Stimulated activated naive CD8-positive, alpha-beta T cell treated with anti-CD3 and anti-CD28 coated beads, Interleukin-15, amount 100 ng/mL, for 72 hours (primary cell): ENCODE results near the gene KIRREL3.

Source experiments
- ATAC-seq: fragments of 150-1000 bp; cut with Tn5 transposase; 2 replicates; pipeline ENCODE4 v1.10.0; 2021; ENCODE audit warnings: mild to moderate bottlenecking, moderate library complexity
- DNase-seq, 2 donors: peaks; one replicate each; pipeline ENCODE4 v3.0.0; 2021 to 2022
- H3K27ac Mint-ChIP-seq, 2 donors: one replicate each; pipeline ENCODE4 v1.8.0; 2022; ENCODE audit warnings: mild to moderate bottlenecking in 2 of 2, mixed read lengths in 2 of 2, moderate library complexity in 2 of 2
- H3K27me3 Mint-ChIP-seq: one replicate; pipeline ENCODE4 v1.8.0; 2022; ENCODE audit warnings: mixed read lengths
- H3K4me1 Mint-ChIP-seq: one replicate; pipeline ENCODE4 v1.8.0; 2022; ENCODE audit warnings: mild to moderate bottlenecking, mixed read lengths
- H3K4me3 Mint-ChIP-seq, 2 donors: one replicate each; pipeline ENCODE4 v1.8.0; 2022; ENCODE audit warnings: mild to moderate bottlenecking in 2 of 2, mixed read lengths in 2 of 2, moderate library complexity in 1 of 2
- H3K9me3 Mint-ChIP-seq, 2 donors: one replicate each; pipeline ENCODE4 v1.8.0; 2022; ENCODE audit warnings: mixed read lengths in 2 of 2

KIRREL3 gene

GRCh38 chr11:126829716-126830115 lies 170.9 kb downstream of the KIRREL3 start:
- no peak overlapping the region for H3K27ac Mint-ChIP-seq
- no peaks in the 10 kb centered on the region for H3K9me3 Mint-ChIP-seq
- no peaks in the 10 kb centered on the region for H3K4me1 Mint-ChIP-seq

DNA sequence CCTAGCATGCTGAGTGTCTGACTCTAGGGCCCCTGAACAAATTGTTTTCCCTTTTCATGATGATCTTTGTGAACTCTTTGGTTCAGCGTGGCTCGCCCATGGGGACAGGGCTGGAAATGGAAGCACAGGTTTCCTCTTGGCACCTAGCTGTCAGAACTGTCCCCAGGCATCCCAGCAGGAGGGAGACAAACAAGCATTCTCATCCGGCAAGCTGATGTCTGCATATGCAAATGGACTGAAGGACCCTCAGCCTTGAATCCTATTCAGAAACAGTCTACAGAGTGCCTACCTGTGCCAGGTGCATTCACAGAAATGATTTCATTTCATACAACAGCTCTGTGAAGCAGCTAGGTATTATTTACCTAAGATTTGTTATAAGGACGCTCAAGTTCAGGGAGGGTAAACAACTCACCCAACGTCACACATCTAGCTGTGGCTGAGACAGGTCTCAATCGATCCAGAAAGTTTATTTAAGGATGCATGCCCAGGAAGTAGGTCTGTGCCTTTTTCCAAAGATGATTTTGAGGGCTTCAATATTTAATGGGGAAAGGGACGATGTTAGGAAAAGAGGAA lies 176.4 kb downstream of the KIRREL3 start:
- no peaks in the 10 kb centered on the region for H3K9me3 Mint-ChIP-seq
- H3K27me3 Mint-ChIP-seq: peaks cover 23% of the 10 kb centered on the region
- no peak overlapping the region for H3K4me3 Mint-ChIP-seq
- H3K4me1 Mint-ChIP-seq: no peaks in the 10 kb centered on the region
- no peak overlapping the region for H3K27ac Mint-ChIP-seq
- no peak for ATAC-seq
- no peak for DNase-seq

More at GRCh38 chr11:126829716-126830115, 170.9 kb downstream of the KIRREL3 start:
- DNase-seq: no peak
- no peak overlapping the region for H3K4me3 Mint-ChIP-seq
- H3K27me3 Mint-ChIP-seq: no peaks in the 10 kb centered on the region
- ATAC-seq: no peak

DNA sequence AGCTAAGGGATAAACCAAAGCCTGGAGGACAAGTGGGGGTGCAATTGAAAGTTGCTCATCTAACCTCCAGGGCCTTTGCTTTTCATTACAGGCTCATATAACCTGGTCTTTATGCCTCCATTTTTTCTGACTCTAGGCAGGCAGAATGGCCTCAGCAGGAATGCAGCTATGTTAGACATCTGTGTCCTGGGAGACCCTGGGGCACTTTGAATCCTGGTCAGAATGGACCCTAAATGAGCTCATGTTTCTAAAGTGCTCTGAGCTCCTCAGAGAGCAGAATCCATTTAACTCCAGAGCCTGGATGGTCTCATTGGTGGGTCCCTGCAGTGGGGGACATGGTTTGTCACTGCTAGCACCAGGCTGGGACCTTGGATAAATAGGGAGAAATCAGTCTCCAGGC lies 177.3 kb downstream of the KIRREL3 start:
- Mint-ChIP-seq H3K4me3 (no peak overlapping the region), H3K9me3 (no peaks in the 10 kb centered on the region), H3K27ac (no peak overlapping the region), H3K27me3 (peaks cover 23% of the 10 kb centered on the region), H3K4me1 (no peaks in the 10 kb centered on the region)
- DNase-seq: no peak
- no peak for ATAC-seq

DNA sequence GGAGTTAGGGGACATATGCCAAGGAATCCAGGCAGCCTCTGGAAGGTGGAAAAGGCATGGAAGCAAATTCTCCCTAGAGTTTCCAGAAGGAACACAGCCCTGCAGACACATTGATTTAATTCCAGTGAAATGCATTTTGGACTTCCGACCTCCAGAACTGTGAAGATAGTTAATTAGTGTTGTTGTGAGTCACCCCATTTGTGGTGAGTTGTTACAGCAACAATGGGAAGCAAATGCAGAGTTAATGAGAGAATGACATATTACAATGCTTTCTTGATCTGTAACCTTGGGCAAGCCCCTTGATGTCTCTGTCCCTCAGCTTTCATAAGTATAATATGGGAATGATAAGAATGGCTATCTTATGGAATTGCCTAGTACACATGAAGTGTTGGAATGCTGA lies 178.7 kb downstream of the KIRREL3 start:
- Mint-ChIP-seq H3K4me1 (no peaks in the 10 kb centered on the region), H3K9me3 (no peaks in the 10 kb centered on the region), H3K4me3 (no peak overlapping the region), H3K27me3 (peaks cover 27% of the 10 kb centered on the region), H3K27ac (no peak overlapping the region)
- ATAC-seq (no peak), DNase-seq (no peak)

- DNase-seq (no peak), ATAC-seq (no peak)
- Mint-ChIP-seq H3K27ac (no peak overlapping the region), H3K27me3 (peaks cover 35% of the 10 kb centered on the region), H3K4me3 (no peak overlapping the region), H3K9me3 (no peaks in the 10 kb centered on the region), H3K4me1 (no peaks in the 10 kb centered on the region)
Observed at GRCh38 chr11:126819194-126819593, 181.4 kb downstream of the KIRREL3 start.

DNA sequence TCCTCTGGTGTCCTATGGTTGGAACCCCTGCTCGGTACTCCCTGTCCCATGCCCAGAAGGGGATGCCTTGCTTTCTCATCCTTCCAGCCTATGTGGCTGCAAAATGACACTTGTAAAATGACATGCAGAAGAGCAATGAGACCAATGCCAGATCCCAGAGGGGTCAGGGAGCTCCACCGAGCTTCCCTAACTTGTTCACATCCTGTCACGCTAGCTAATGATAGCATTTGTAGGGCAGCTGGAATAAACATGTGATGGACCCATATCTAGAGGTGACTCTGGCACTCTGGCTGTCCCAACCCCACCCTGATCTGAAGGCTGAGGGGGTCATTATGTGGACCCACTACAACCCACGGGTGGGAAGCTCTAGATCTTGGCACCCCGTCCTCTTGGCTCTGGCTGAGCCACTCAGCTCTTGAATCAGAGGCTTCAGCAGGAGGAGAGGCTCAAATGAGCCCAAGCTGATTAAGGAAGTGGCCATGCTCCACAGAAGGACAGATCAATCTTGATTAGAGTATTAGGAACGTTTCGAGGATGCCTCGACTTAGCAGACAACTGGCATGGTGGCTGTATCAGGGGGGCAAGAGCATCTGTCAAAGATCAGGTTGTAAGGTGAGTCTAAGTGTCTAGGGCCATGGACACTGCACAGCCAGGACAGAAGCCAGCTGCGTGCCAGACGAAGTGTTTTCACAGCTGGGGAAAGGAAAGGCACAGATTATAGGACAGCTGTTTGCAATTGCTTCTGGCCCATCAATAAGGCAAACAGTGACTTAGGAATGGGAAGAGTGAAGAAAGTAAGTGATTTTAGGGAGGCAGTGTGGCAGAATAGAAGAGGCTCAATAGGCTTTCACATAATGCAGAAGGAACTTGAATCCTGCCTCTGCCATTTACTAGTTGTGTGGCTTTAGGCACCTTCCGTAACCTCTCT lies 182.8 kb downstream of the KIRREL3 start:
- no peak for ATAC-seq
- H3K9me3 Mint-ChIP-seq: no peaks in the 10 kb centered on the region

GRCh38 chr11:126817096-126817495 lies 183.5 kb downstream of the KIRREL3 start:
- Mint-ChIP-seq H3K27me3 (peaks cover 31% of the 10 kb centered on the region), H3K4me1 (no peaks in the 10 kb centered on the region), H3K9me3 (no peaks in the 10 kb centered on the region), H3K4me3 (no peak overlapping the region), H3K27ac (no peak overlapping the region)
- DNase-seq (no peak), ATAC-seq (no peak)

More for the DNA sequence above, 182.8 kb downstream of the KIRREL3 start:
- no peaks in the 10 kb centered on the region for H3K4me1 Mint-ChIP-seq
- peaks cover 28% of the 10 kb centered on the region for H3K27me3 Mint-ChIP-seq
- H3K27ac Mint-ChIP-seq: no peak overlapping the region
- H3K4me3 Mint-ChIP-seq: no peak overlapping the region
- DNase-seq: no peak

- H3K4me3 Mint-ChIP-seq: no peak overlapping the region
- H3K27ac Mint-ChIP-seq: no peak overlapping the region
- H3K4me1 Mint-ChIP-seq: no peaks in the 10 kb centered on the region
- H3K9me3 Mint-ChIP-seq: no peaks in the 10 kb centered on the region
- no peak for DNase-seq
- no peak for ATAC-seq
- H3K27me3 Mint-ChIP-seq: peaks cover 31% of the 10 kb centered on the region
Observed at GRCh38 chr11:126816645-126817044, 183.9 kb downstream of the KIRREL3 start.

- Mint-ChIP-seq H3K9me3 (no peaks in the 10 kb centered on the region), H3K27ac (no peak overlapping the region), H3K4me1 (no peaks in the 10 kb centered on the region), H3K4me3 (no peak overlapping the region), H3K27me3 (peaks cover 26% of the 10 kb centered on the region)
- no peak for DNase-seq
- no peak for ATAC-seq
Observed at GRCh38 chr11:126815111-126815510, 185.5 kb downstream of the KIRREL3 start.

GRCh38 chr11:126810776-126811175 lies 189.8 kb downstream of the KIRREL3 start:
- Mint-ChIP-seq H3K27ac (no peak overlapping the region), H3K27me3 (peaks cover 11% of the 10 kb centered on the region), H3K9me3 (no peaks in the 10 kb centered on the region), H3K4me1 (no peaks in the 10 kb centered on the region), H3K4me3 (no peak overlapping the region)
- no peak for ATAC-seq
- DNase-seq: no peak

- no peak overlapping the region for H3K27ac Mint-ChIP-seq
- H3K4me1 Mint-ChIP-seq: no peaks in the 10 kb centered on the region
- H3K27me3 Mint-ChIP-seq: peaks cover 6% of the 10 kb centered on the region
- DNase-seq: no peak
- no peak overlapping the region for H3K4me3 Mint-ChIP-seq
- no peak for ATAC-seq
- H3K9me3 Mint-ChIP-seq: no peaks in the 10 kb centered on the region
Observed at GRCh38 chr11:126809514-126810289, 190.9 kb downstream of the KIRREL3 start.

GRCh38 chr11:126808836-126809235 lies 191.7 kb downstream of the KIRREL3 start:
- H3K4me3 Mint-ChIP-seq: no peak overlapping the region
- no peaks in the 10 kb centered on the region for H3K4me1 Mint-ChIP-seq
- DNase-seq (no peak), ATAC-seq (no peak)
- peaks cover 6% of the 10 kb centered on the region for H3K27me3 Mint-ChIP-seq
- no peaks in the 10 kb centered on the region for H3K9me3 Mint-ChIP-seq
- no peak overlapping the region for H3K27ac Mint-ChIP-seq

GRCh38 chr11:126808296-126808695 lies 192.3 kb downstream of the KIRREL3 start:
- ATAC-seq (no peak), DNase-seq (no peak)
- H3K27ac Mint-ChIP-seq: no peak overlapping the region
- no peaks in the 10 kb centered on the region for H3K4me1 Mint-ChIP-seq
- no peaks in the 10 kb centered on the region for H3K9me3 Mint-ChIP-seq
- no peak overlapping the region for H3K4me3 Mint-ChIP-seq
- H3K27me3 Mint-ChIP-seq: peaks cover 8% of the 10 kb centered on the region

DNA sequence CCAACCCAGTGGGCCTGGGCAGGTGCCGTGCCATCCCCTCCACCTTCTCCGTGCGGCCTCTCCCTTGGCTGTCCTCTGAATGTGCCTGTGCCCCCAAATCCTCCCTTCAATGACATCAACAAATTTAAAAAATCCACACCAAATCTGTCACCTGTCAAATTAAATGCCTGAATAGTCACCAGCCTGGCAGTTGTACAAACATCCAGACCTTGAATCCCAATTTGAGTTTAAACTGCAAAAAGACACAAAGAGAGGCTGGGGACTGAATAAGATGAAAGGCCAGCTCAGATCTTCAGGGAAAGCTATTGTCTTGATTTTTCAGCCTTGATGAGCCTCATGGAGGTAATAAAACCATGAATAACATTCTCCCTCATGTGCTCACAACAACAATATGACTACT lies 194.7 kb downstream of the KIRREL3 start:
- H3K4me3 Mint-ChIP-seq: no peak overlapping the region
- peak overlapping the region in 1 of 2 donors; percentile 76 for H3K27ac Mint-ChIP-seq
- no peak for DNase-seq
- H3K4me1 Mint-ChIP-seq: no peaks in the 10 kb centered on the region
- H3K27me3 Mint-ChIP-seq: peaks cover 16% of the 10 kb centered on the region
- H3K9me3 Mint-ChIP-seq: no peaks in the 10 kb centered on the region
- ATAC-seq: no peak

GRCh38 chr11:126804363-126804762 lies 196.2 kb downstream of the KIRREL3 start:
- H3K9me3 Mint-ChIP-seq: peaks cover 1 to 4% of the 10 kb centered on the region in 2 donors
- no peak for DNase-seq
- no peak overlapping the region for H3K4me3 Mint-ChIP-seq
- peaks cover 16% of the 10 kb centered on the region for H3K27me3 Mint-ChIP-seq
- no peak for ATAC-seq
- no peak overlapping the region for H3K27ac Mint-ChIP-seq
- no peaks in the 10 kb centered on the region for H3K4me1 Mint-ChIP-seq

- ATAC-seq (no peak), DNase-seq (no peak)
- H3K9me3 Mint-ChIP-seq: peaks cover 8 to 11% of the 10 kb centered on the region in 2 donors
- no peaks in the 10 kb centered on the region for H3K4me1 Mint-ChIP-seq
- no peak overlapping the region for H3K4me3 Mint-ChIP-seq
- no peak overlapping the region for H3K27ac Mint-ChIP-seq
- H3K27me3 Mint-ChIP-seq: peaks cover 16% of the 10 kb centered on the region
Observed at GRCh38 chr11:126800009-126800408, 200.6 kb downstream of the KIRREL3 start.
